Testis (tissue), 3 donors: Measurements from ENCODE around the gene GALNT7. TPM values are rescaled to one million over a fixed set of nuclear protein-coding genes. Genes with fewer than 3 reads are reported as not detected.

Experiments used
- DNase-seq: peaks from one replicate; pipeline ENCODE4 v3.0.0-alpha.2; 2019
- H3K27ac ChIP-seq, 2 donors: fragments of 200-600 bp; sonication (generic); one replicate each; pipeline ENCODE4 v1.5.1; 2019
- H3K27me3 ChIP-seq: fragments of 200-600 bp; sonication (generic); one replicate; pipeline ENCODE4 v1.5.1; 2019
- H3K36me3 ChIP-seq: fragments of 200-600 bp; sonication (generic); one replicate; pipeline ENCODE4 v1.5.1; 2017; ENCODE audit warnings: low read depth; ENCODE audit errors: missing control alignments
- H3K4me1 ChIP-seq: fragments of 200-600 bp; sonication (generic); one replicate; pipeline ENCODE4 v1.5.1; 2019
- H3K4me3 ChIP-seq, 2 donors: fragments of 200-600 bp; sonication (generic); one replicate each; pipeline ENCODE4 v1.5.1; 2017 to 2019
- H3K9me3 ChIP-seq: fragments of 200-600 bp; sonication (generic); one replicate; pipeline ENCODE4 v1.5.1; 2017
- CTCF ChIP-seq, 3 experiments: fragments of 450-650 bp in 2 of 3; fragments of 200-600 bp in 1 of 3; sonication (generic) in 1 of 3; IDR thresholded peaks; one replicate each; pipeline ENCODE4 v1.5.1; 2016 to 2019; ENCODE audit warnings: antibody characterized with exemption in 3 of 3, mild to moderate bottlenecking in 2 of 3, moderate library complexity in 1 of 3
- POLR2A ChIP-seq: fragments of 450-650 bp; IDR thresholded peaks from one replicate; pipeline ENCODE4 v1.6.1; 2017; ENCODE audit warnings: antibody characterized with exemption, mild to moderate bottlenecking, moderate library complexity
- WGBS, 2 donors: methylation state at CpG; one replicate each; pipeline ENCODE4 v1.1.5; 2018; 5-methylcytosine and 5-hydroxymethylcytosine counted together
- intact Hi-C: fragments of 100-400 bp; cut with DNase I; formaldehyde crosslinking; loops from one replicate; pipeline ENCODE4 v1.15.1; 2023; ENCODE audit warnings: low total_unique reads
- polyA plus RNA-seq: library from polyadenylated mRNA; stranded (reverse); fragments of 350-450 nt; fragmentation: Illumina TruSeq; extraction: RNeasy Lipid Tissue Mini Kit (QIAGEN cat#74804); gene quantifications from one replicate; pipeline ENCODE4 v1.2.3, GENCODE V29; 2014; ENCODE audit warnings: low read depth, low replicate concordance; ENCODE audit not compliant: insufficient read depth
- total RNA-seq, 2 donors: library from RNA; depleted of rRNA; stranded (reverse); fragments of >200 nt; gene quantifications; one replicate each; pipeline ENCODE4 v1.2.3, GENCODE V29; 2016

GALNT7 gene
- total and polyA plus RNA-seq, 3 donors from 2014 or later, result 18.0 to 32.0 (median 28.8) TPM

- H3K36me3 ChIP-seq, result no peaks in the 10 kb centered on the region
- WGBS, 2 donors, result 61 to 70% methylated on average over 2 of the region's 2 CpGs
- no peak for TF ChIP-seq CTCF (IDR thresholded peaks at IDR 0.05)
- no peak for TF ChIP-seq POLR2A
- H3K4me3 ChIP-seq, result no peak overlapping the region
- no peaks in the 10 kb centered on the region for H3K9me3 ChIP-seq
- no peaks in the 10 kb centered on the region for H3K27me3 ChIP-seq
- no peak overlapping the region for H3K27ac ChIP-seq
- DNase-seq, result no peak
- intact Hi-C loops, result no loop called here
- H3K4me1 ChIP-seq, result peaks cover 10% of the 10 kb centered on the region
Observed at GRCh38 chr4:173213296-173213695, 44.7 kb downstream of the GALNT7 start.

GRCh38 chr4:173214231-173214630 is 45.6 kb downstream of the GALNT7 start:
- Histone ChIP-seq H3K27me3 (no peaks in the 10 kb centered on the region), H3K27ac (no peak overlapping the region), H3K36me3 (no peaks in the 10 kb centered on the region), H3K9me3 (no peaks in the 10 kb centered on the region), H3K4me3 (no peak overlapping the region), H3K4me1 (peaks cover 10% of the 10 kb centered on the region)
- TF ChIP-seq CTCF (IDR thresholded peaks at IDR 0.05), result no peak
- no peak for TF ChIP-seq POLR2A
- DNase-seq, result no peak
- intact Hi-C loops, result no loop called here
- 33 to 44% methylated on average over 1 of the region's 1 CpG for WGBS, 2 donors

- no peak overlapping the region for H3K4me3 ChIP-seq
- H3K27me3 ChIP-seq, result no peaks in the 10 kb centered on the region
- no peak overlapping the region for H3K27ac ChIP-seq
- DNase-seq, result peak; percentile 36
- intact Hi-C loops, result no loop called here
- no peak for TF ChIP-seq POLR2A
- TF ChIP-seq CTCF (IDR thresholded peaks at IDR 0.05), result no peak
- H3K4me1 ChIP-seq, result peaks cover 10% of the 10 kb centered on the region
- 29 to 50% methylated on average over 2 of the region's 2 CpGs for WGBS, 2 donors
- no peaks in the 10 kb centered on the region for H3K36me3 ChIP-seq
- H3K9me3 ChIP-seq, result no peaks in the 10 kb centered on the region
Observed at GRCh38 chr4:173214661-173215060, 46.0 kb downstream of the GALNT7 start.

GRCh38 chr4:173217075-173217474 is 48.5 kb downstream of the GALNT7 start:
- Histone ChIP-seq H3K9me3 (no peaks in the 10 kb centered on the region), H3K36me3 (no peaks in the 10 kb centered on the region), H3K4me3 (no peak overlapping the region), H3K4me1 (peaks cover 10% of the 10 kb centered on the region), H3K27ac (no peak overlapping the region), H3K27me3 (no peaks in the 10 kb centered on the region)
- WGBS, 2 donors, result 100% methylated on average over 1 of the region's 1 CpG
- intact Hi-C loops, result no loop called here
- TF ChIP-seq CTCF (IDR thresholded peaks at IDR 0.05) (no peak), POLR2A (no peak)
- no peak for DNase-seq

GRCh38 chr4:173217727-173218126 is 49.1 kb downstream of the GALNT7 start:
- WGBS, 2 donors, result 74 to 79% methylated on average over 2 of the region's 2 CpGs
- Histone ChIP-seq H3K36me3 (no peaks in the 10 kb centered on the region), H3K4me1 (peaks cover 10% of the 10 kb centered on the region), H3K27me3 (no peaks in the 10 kb centered on the region), H3K9me3 (no peaks in the 10 kb centered on the region), H3K27ac (no peak overlapping the region), H3K4me3 (no peak overlapping the region)
- intact Hi-C loops, result no loop called here
- TF ChIP-seq POLR2A (no peak), CTCF (IDR thresholded peaks at IDR 0.05) (no peak)
- DNase-seq, result no peak
